HEK293T (cell line): Measurements from ENCODE around the gene CFAP54.

Source experiments
- CTCF ChIA-PET: fragments of 350-600 bp; formaldehyde crosslinking; extraction: SDS; loops from one replicate; lab custom pipeline; 2021; ENCODE audit warnings: antibody characterized with exemption, inconsistent platforms; lab: Yijun Ruan, JAX
- POLR2A ChIA-PET: fragments of 350-600 bp; formaldehyde crosslinking; extraction: SDS; loops from one replicate; lab custom pipeline; 2020; ENCODE audit warnings: antibody characterized with exemption, inconsistent platforms; lab: Yijun Ruan, JAX
- DNase-seq: peaks from one replicate; pipeline ENCODE4 v3.0.0; 2012; ENCODE audit warnings: mixed read lengths; ENCODE audit errors: extremely low spot score
- ARNT ChIP-seq: fragments of 450-650 bp; IDR thresholded peaks from 2 replicates; pipeline ENCODE4 v1.6.1; 2017; ENCODE audit warnings: mild to moderate bottlenecking
- BHLHE40 ChIP-seq: fragments of 450-650 bp; IDR thresholded peaks from 2 replicates; pipeline ENCODE4 v1.6.1; 2016; ENCODE audit warnings: mild to moderate bottlenecking, moderate library complexity, borderline replicate concordance
- CTBP1 ChIP-seq: fragments of 450-650 bp; IDR thresholded peaks from 2 replicates; pipeline ENCODE4 v1.6.1; 2016; ENCODE audit warnings: borderline replicate concordance
- ELF4 ChIP-seq: fragments of 450-650 bp; IDR thresholded peaks from 2 replicates; pipeline ENCODE4 v1.6.1; 2017; ENCODE audit warnings: antibody characterized with exemption
- FOXA1 ChIP-seq: fragments of 450-650 bp; IDR thresholded peaks from 2 replicates; pipeline ENCODE4 v1.6.1; 2016; ENCODE audit warnings: mild to moderate bottlenecking
- FOXK2 ChIP-seq: fragments of 450-650 bp; IDR thresholded peaks from 2 replicates; pipeline ENCODE4 v1.6.1; 2016; ENCODE audit warnings: mild to moderate bottlenecking
- FOXM1 ChIP-seq: fragments of 450-650 bp; IDR thresholded peaks from 2 replicates; pipeline ENCODE4 v1.6.1; 2017; ENCODE audit warnings: mild to moderate bottlenecking, borderline replicate concordance
- HDGF ChIP-seq: fragments of 450-650 bp; IDR thresholded peaks from 2 replicates; pipeline ENCODE4 v1.6.1; 2017; ENCODE audit warnings: antibody characterized with exemption, borderline replicate concordance
- L3MBTL2 ChIP-seq: fragments of 450-650 bp; conservative IDR thresholded peaks from 2 replicates; pipeline ENCODE4 v1.6.1; 2016; ENCODE audit warnings: mild to moderate bottlenecking
- LEF1 ChIP-seq: fragments of 450-650 bp; IDR thresholded peaks from 2 replicates; pipeline ENCODE4 v1.6.1; 2017; ENCODE audit warnings: mild to moderate bottlenecking, borderline replicate concordance
- NFRKB ChIP-seq: fragments of 450-650 bp; IDR thresholded peaks from 2 replicates; pipeline ENCODE4 v1.6.1; 2016; ENCODE audit warnings: mild to moderate bottlenecking, moderate library complexity
- PKNOX1 ChIP-seq: fragments of 450-650 bp; IDR thresholded peaks from 2 replicates; pipeline ENCODE4 v1.6.1; 2016
- SP1 ChIP-seq: fragments of 450-650 bp; IDR thresholded peaks from 2 replicates; pipeline ENCODE4 v1.6.1; 2017
- SUZ12 ChIP-seq: fragments of 450-650 bp; IDR thresholded peaks from 2 replicates; pipeline ENCODE4 v1.6.1; 2016; ENCODE audit warnings: mild to moderate bottlenecking
- TARDBP ChIP-seq: fragments of 450-650 bp; IDR thresholded peaks from 2 replicates; pipeline ENCODE4 v1.6.1; 2016
- ZNF384 ChIP-seq: fragments of 450-650 bp; IDR thresholded peaks from 2 replicates; pipeline ENCODE4 v1.6.1; 2016

The CFAP54 gene

GRCh38 chr12:96886998-96887677 lies 397.8 kb downstream of the CFAP54 start:
- CTCF ChIA-PET, result interaction anchor here (0.5 kb wide), 1 partner anchor 1086 kb away, joined by 3 read pairs; no protein-coding TSS in a partner anchor
- DNase-seq, result no peak
- TF ChIP-seq ELF4 (no peak), NFRKB (no peak), HDGF (no peak)
- POLR2A ChIA-PET, result no interaction called here

GRCh38 chr12:96889273-96889933 lies 400.0 kb downstream of the CFAP54 start:
- no peak for DNase-seq
- TF ChIP-seq ELF4, result no peak
- TF ChIP-seq HDGF, result no peak
- no peak for TF ChIP-seq CTBP1
- no peak for TF ChIP-seq L3MBTL2
- no peak for TF ChIP-seq SUZ12
- TF ChIP-seq FOXA1, result no peak
- TF ChIP-seq SP1, result no peak
- no peak for TF ChIP-seq BHLHE40
- no peak for TF ChIP-seq LEF1
- TF ChIP-seq NFRKB, result no peak
- no peak for TF ChIP-seq ZNF384
- no peak for TF ChIP-seq TARDBP
- TF ChIP-seq FOXM1, result no peak
- ChIA-PET POLR2A (no interaction called here), CTCF (no interaction called here)

GRCh38 chr12:96890331-96890730 lies 401.0 kb downstream of the CFAP54 start:
- ChIA-PET POLR2A (no interaction called here), CTCF (no interaction called here)
- TF ChIP-seq ZNF384 (no peak), FOXA1 (no peak), FOXK2 (no peak), ELF4 (no peak), NFRKB (no peak), BHLHE40 (no peak), L3MBTL2 (no peak), CTBP1 (no peak), SP1 (no peak), ARNT (no peak), FOXM1 (no peak)
- no peak for DNase-seq

DNA sequence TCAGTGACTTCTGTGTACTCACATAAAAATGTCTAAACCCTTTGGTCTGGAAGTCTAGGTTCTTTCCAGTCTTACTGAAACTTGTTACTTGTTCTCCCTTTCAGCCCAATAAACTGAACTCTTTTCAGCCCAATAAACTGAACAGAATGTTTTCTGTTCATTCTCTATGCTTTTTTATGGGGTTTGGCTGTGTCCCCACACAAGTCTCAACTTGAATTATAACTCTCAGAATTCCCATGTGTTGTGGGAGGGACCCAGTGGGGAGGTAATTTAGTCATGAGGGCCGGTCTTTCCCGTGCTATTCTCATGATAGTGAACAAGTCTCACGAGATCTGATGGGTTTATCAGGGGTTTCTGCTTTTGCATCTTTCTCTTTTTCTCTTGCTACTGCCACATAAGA lies 402.7 kb downstream of the CFAP54 start:
- TF ChIP-seq SP1 (no peak), FOXK2 (no peak), FOXM1 (no peak), ZNF384 (no peak), SUZ12 (no peak), FOXA1 (no peak)
- ChIA-PET CTCF (no interaction called here), POLR2A (no interaction called here)
- DNase-seq, result no peak

DNA sequence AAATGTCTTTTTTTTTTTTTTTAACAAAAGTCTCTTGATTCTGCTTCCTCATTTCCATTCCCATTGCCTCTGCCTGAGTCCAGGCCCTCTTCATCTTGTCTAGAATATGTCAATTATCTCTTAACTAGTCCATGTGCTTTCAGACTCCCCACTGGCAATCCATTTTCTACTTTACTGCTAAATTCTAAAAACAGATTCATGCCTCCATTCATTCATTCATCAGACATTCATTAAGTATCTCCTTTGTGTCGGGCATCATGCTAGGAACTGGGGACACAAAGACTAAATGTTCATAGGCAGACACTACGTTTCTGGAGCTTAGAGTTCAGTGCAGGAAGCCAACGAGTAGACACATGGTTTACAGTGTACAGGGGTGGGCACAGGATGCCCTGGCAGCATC lies 408.0 kb downstream of the CFAP54 start:
- POLR2A ChIA-PET, result no interaction called here
- CTCF ChIA-PET, result no interaction called here

DNA sequence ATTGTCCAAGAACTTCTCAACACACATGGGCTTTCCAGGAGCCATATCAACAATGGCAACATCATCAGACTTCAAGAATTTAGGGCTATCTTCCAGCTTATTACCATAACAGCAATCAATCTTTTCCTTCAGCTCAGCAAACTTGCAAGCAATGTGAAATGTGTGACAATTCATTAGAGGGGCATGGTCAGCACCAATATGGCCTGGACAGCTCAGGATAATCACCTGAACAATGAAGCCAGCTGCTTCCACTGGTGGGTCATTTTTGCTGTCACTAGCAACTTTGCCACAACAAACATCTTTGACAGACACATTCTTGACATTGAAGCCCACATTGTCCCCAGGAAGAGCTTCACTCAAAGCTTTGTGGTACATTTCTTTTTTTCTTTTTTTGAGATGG lies 411.8 kb downstream of the CFAP54 start:
- no peak for TF ChIP-seq SUZ12
- no peak for TF ChIP-seq HDGF
- ChIA-PET CTCF (no interaction called here), POLR2A (no interaction called here)
- no peak for DNase-seq

More for the DNA sequence above, 408.0 kb downstream of the CFAP54 start:
- no peak for DNase-seq
- TF ChIP-seq FOXM1 (no peak), FOXK2 (no peak), L3MBTL2 (no peak)

GRCh38 chr12:96902076-96902475 lies 412.7 kb downstream of the CFAP54 start:
- TF ChIP-seq L3MBTL2, result no peak
- no peak for TF ChIP-seq FOXK2
- no peak for TF ChIP-seq FOXM1
- no peak for TF ChIP-seq SUZ12
- TF ChIP-seq ELF4, result no peak
- TF ChIP-seq TARDBP, result no peak
- TF ChIP-seq FOXA1, result no peak
- no peak for TF ChIP-seq PKNOX1
- no peak for TF ChIP-seq CTBP1
- no peak for TF ChIP-seq ZNF384
- no peak for TF ChIP-seq NFRKB
- TF ChIP-seq BHLHE40, result no peak
- TF ChIP-seq SP1, result no peak
- no peak for TF ChIP-seq ARNT
- TF ChIP-seq HDGF, result no peak
- no peak for TF ChIP-seq LEF1
- no peak for DNase-seq
- CTCF ChIA-PET, result no interaction called here
- POLR2A ChIA-PET, result no interaction called here

DNA sequence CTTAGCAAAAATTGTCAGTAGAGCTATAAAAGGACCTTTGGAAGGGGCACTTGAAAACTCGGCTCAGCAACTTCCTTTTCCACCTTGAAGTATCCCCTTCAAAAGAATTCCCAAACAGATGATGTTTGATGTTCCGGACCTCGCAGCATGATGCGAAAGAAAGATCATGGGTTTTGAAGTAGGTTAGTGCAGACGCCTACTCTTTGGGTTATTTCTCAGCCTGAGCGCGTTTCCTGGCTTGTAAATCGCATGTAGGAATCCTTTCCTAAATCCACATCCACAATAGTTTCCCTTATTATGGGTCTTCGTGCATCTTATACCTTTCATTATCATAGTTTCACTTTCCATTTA lies 417.1 kb downstream of the CFAP54 start:
- no peak for TF ChIP-seq L3MBTL2
- TF ChIP-seq ZNF384, result no peak
- TF ChIP-seq PKNOX1, result no peak
- no peak for TF ChIP-seq LEF1
- no peak for TF ChIP-seq FOXM1
- TF ChIP-seq NFRKB, result no peak
- TF ChIP-seq SUZ12, result no peak
- no peak for TF ChIP-seq SP1
- no peak for TF ChIP-seq CTBP1
- TF ChIP-seq BHLHE40, result no peak
- no peak for TF ChIP-seq FOXK2
- TF ChIP-seq ARNT, result no peak
- no peak for TF ChIP-seq ELF4
- no peak for TF ChIP-seq FOXA1
- TF ChIP-seq HDGF, result no peak
- ChIA-PET CTCF (no interaction called here), POLR2A (no interaction called here)
- no peak for DNase-seq
